CD14-positive monocyte (primary cell): ENCODE measurements around the gene PHACTR4. TPM values are rescaled to one million over a fixed set of nuclear protein-coding genes. Genes with fewer than 3 reads are reported as not detected.
A peak's percentile ranks its signal among the peaks of the same experiment; 100 is the strongest.

ENCODE experiments used
- DNase-seq, 3 donors: peaks; one replicate each; pipeline ENCODE4 v3.0.0-alpha.2; 2011 to 2022
- H2AFZ ChIP-seq: 2 replicates; pipeline ENCODE4 v1.6.0; 2012; ENCODE audit warnings: mild to moderate bottlenecking, low read depth, low read length, inconsistent platforms; ENCODE audit not compliant: insufficient read depth, poor library complexity, severe bottlenecking
- H3K27ac ChIP-seq, 2 donors: 1 replicate in 1 of 2; 2 replicates in 1 of 2; pipeline ENCODE4 v1.5.1; 2012 to 2013; ENCODE audit warnings: low read length in 2 of 2, control low read depth in 1 of 2, inconsistent platforms in 1 of 2, low read depth in 1 of 2, mild to moderate bottlenecking in 1 of 2
- H3K27me3 ChIP-seq, 2 donors: one replicate each; pipeline versions ENCODE4 v1.6.0 to v1.6.1; 2011 to 2013; ENCODE audit warnings: low read length in 2 of 2; ENCODE audit not compliant: control insufficient read depth in 2 of 2, insufficient read depth in 2 of 2
- H3K36me3 ChIP-seq, 2 donors: replicated peaks in 1 of 2; 1 replicate in 1 of 2; 2 replicates in 1 of 2; pipeline versions ENCODE4 v1.5.1 to v1.6.1; 2012 to 2013; ENCODE audit warnings: low read length in 2 of 2, control low read depth in 1 of 2, inconsistent platforms in 1 of 2, mild to moderate bottlenecking in 1 of 2; ENCODE audit not compliant: insufficient read depth in 2 of 2, control insufficient read depth in 1 of 2
- H3K4me1 ChIP-seq, 2 donors: 1 replicate in 1 of 2; 2 replicates in 1 of 2; pipeline versions ENCODE4 v1.5.1 to v1.6.1; 2012 to 2013; ENCODE audit warnings: low read length in 2 of 2, control low read depth in 1 of 2, inconsistent platforms in 1 of 2, mild to moderate bottlenecking in 1 of 2, moderate library complexity in 1 of 2; ENCODE audit not compliant: insufficient read depth in 2 of 2, control insufficient read depth in 1 of 2
- H3K4me2 ChIP-seq: replicated peaks from 2 replicates; pipeline ENCODE3; 2012; ENCODE audit warnings: low read length, moderate library complexity, mild to moderate bottlenecking; ENCODE audit not compliant: poor library complexity, severe bottlenecking; ENCODE audit errors: extremely low read depth
- H3K4me3 ChIP-seq, 3 experiments: fragments of 200-600 bp in 1 of 3; sonication (generic) in 1 of 3; replicated peaks in 1 of 3; 1 replicate in 2 of 3; 2 replicates in 1 of 3; pipeline ENCODE4 v1.5.1; 2011 to 2013; ENCODE audit warnings: low read length in 3 of 3, mild to moderate bottlenecking in 3 of 3, control low read depth in 2 of 3, low read depth in 2 of 3, inconsistent platforms in 1 of 3, moderate library complexity in 1 of 3
- H3K79me2 ChIP-seq: 2 replicates; pipeline ENCODE4 v1.6.0; 2012; ENCODE audit warnings: mild to moderate bottlenecking, control low read depth, inconsistent platforms, low read length, moderate library complexity; ENCODE audit not compliant: insufficient read depth
- H3K9ac ChIP-seq: 2 replicates; pipeline ENCODE4 v1.6.0; 2017; ENCODE audit warnings: low read length, mild to moderate bottlenecking; ENCODE audit not compliant: insufficient read depth, poor library complexity, severe bottlenecking
- H3K9me3 ChIP-seq, 2 donors: replicated peaks in 1 of 2; 1 replicate in 1 of 2; 2 replicates in 1 of 2; pipeline versions ENCODE4 v1.5.1 to v1.6.1; 2012 to 2013; ENCODE audit warnings: low read length in 2 of 2, control low read depth in 1 of 2; ENCODE audit not compliant: control insufficient read depth in 1 of 2, insufficient read depth in 1 of 2
- H4K20me1 ChIP-seq: 2 replicates; pipeline ENCODE4 v1.6.0; 2012; ENCODE audit warnings: mild to moderate bottlenecking, low read length, control low read depth, moderate library complexity; ENCODE audit not compliant: insufficient read depth
- H3K27ac Mint-ChIP-seq, 7 donors: one replicate each; pipeline ENCODE4 v1.8.0; 2020; ENCODE audit warnings: mild to moderate bottlenecking in 7 of 7, mixed read lengths in 7 of 7, moderate library complexity in 6 of 7, inconsistent platforms in 2 of 7
- H3K27me3 Mint-ChIP-seq, 3 donors: one replicate each; pipeline ENCODE4 v1.8.0; 2021 to 2022; ENCODE audit warnings: low read depth in 3 of 3, mild to moderate bottlenecking in 3 of 3, mixed read lengths in 3 of 3, moderate library complexity in 3 of 3, inconsistent platforms in 1 of 3
- H3K36me3 Mint-ChIP-seq, 2 donors: one replicate each; pipeline ENCODE4 v1.8.0; 2020; ENCODE audit warnings: mixed read lengths in 2 of 2, inconsistent platforms in 1 of 2, mild to moderate bottlenecking in 1 of 2
- H3K4me1 Mint-ChIP-seq: one replicate; pipeline ENCODE4 v1.8.0; 2020; ENCODE audit warnings: mild to moderate bottlenecking, mixed read lengths
- H3K4me3 Mint-ChIP-seq, 2 donors: one replicate each; pipeline ENCODE4 v1.8.0; 2020; ENCODE audit warnings: mild to moderate bottlenecking in 2 of 2, mixed read lengths in 2 of 2, moderate library complexity in 1 of 2
- H3K9me3 Mint-ChIP-seq, 7 donors: one replicate each; pipeline ENCODE4 v1.8.0; 2020 to 2022; ENCODE audit warnings: mixed read lengths in 7 of 7, mild to moderate bottlenecking in 6 of 7, moderate library complexity in 6 of 7, inconsistent platforms in 2 of 7
- CTCF ChIP-seq: fragments of 200-600 bp; IDR thresholded peaks from one replicate; pipeline ENCODE4 v1.8.0; 2022; ENCODE audit warnings: antibody characterized with exemption, mild to moderate bottlenecking
- WGBS: methylation state at CpG from one replicate; pipeline ENCODE4 v1.1.5; 2013; ENCODE audit warnings: missing lambda C conversion rate; ENCODE audit not compliant: insufficient coverage; 5-methylcytosine and 5-hydroxymethylcytosine counted together
- intact Hi-C, 2 donors: fragments of 100-400 bp; cut with micrococcal nuclease; formaldehyde crosslinking; loops; one replicate each; pipeline versions ENCODE4 v1.15.0 to v1.15.1; 2023
- polyA plus RNA-seq, 3 donors: library from polyadenylated mRNA; depleted of rRNA in 1 of 3; unstranded in 2 of 3; stranded (reverse) in 1 of 3; fragments of 300-500 nt in 2 of 3; fragments of >200 nt in 1 of 3; fragmentation: Illumina TruSeq in 2 of 3; gene quantifications; 1 replicate in 2 of 3; 2 replicates in 1 of 3; pipeline ENCODE4 v1.2.3, GENCODE V29; 2012 to 2021

Gene PHACTR4
- polyA plus RNA-seq, 3 donors = 2.9 to 9.7 (median 2.9) TPM

GRCh38 chr1:28328228-28328648 lies 41.3 kb upstream of the PHACTR4 start:
- Histone ChIP-seq H3K4me1 (peaks cover 33 to 35% of the 10 kb centered on the region in 2 donors), H3K4me2 (peak overlapping the region; percentile 62), H3K9me3 (no peaks in the 10 kb centered on the region), H3K36me3 (peaks cover 21 to 28% of the 10 kb centered on the region in 2 donors), H4K20me1 (no peaks in the 10 kb centered on the region), H3K4me3 (peak overlapping the region; percentile 42 to 82 (median 76)), H3K27ac (peak overlapping the region; percentile 91 to 96), H3K9ac (peak overlapping the region; percentile 85), H3K27me3 (no peaks in the 10 kb centered on the region), H3K79me2 (peaks cover 36% of the 10 kb centered on the region), H2AFZ (peak overlapping the region; percentile 83)
- no peak for TF ChIP-seq CTCF
- H3K27me3 Mint-ChIP-seq = peaks cover 0 to 6% (median 1%) of the 10 kb centered on the region in 3 donors
- intact Hi-C loops = loop anchor here (2.0 to 5.0 kb wide), 2 partner anchors 79 to 81 kb away; no protein-coding TSS in a partner anchor
- 62% methylated on average over 14 of the region's 16 CpGs for WGBS
- H3K4me3 Mint-ChIP-seq = peak overlapping the region; percentile 87 to 93
- H3K36me3 Mint-ChIP-seq = peaks cover 22 to 24% of the 10 kb centered on the region in 2 donors
- peaks cover 35% of the 10 kb centered on the region for H3K4me1 Mint-ChIP-seq
- peak overlapping the region; percentile 97 to 99 (median 98) for H3K27ac Mint-ChIP-seq
- H3K9me3 Mint-ChIP-seq = peaks cover 0 to 5% (median 0%) of the 10 kb centered on the region in 7 donors
- DNase-seq = no peak

GRCh38 chr1:28329395-28330153 lies 40.0 kb upstream of the PHACTR4 start:
- H3K79me2 ChIP-seq = peaks cover 40% of the 10 kb centered on the region
- intact Hi-C loops = loop anchor here (2.0 to 5.0 kb wide), 2 partner anchors 81 to 82 kb away; no protein-coding TSS in a partner anchor
- Mint-ChIP-seq H3K4me3 (peak overlapping the region; percentile 87 to 93), H3K36me3 (peaks cover 28 to 38% of the 10 kb centered on the region in 2 donors), H3K27ac (peak overlapping the region; percentile 97 to 99 (median 98)), H3K4me1 (peaks cover 35% of the 10 kb centered on the region), H3K9me3 (peaks cover 0 to 5% (median 0%) of the 10 kb centered on the region in 7 donors), H3K27me3 (peaks cover 0 to 6% (median 1%) of the 10 kb centered on the region in 3 donors)
- peak overlapping the region; percentile 91 to 96 for H3K27ac ChIP-seq
- peaks cover 3% of the 10 kb centered on the region for H4K20me1 ChIP-seq
- 23% methylated on average over 17 of the region's 29 CpGs for WGBS
- H3K4me1 ChIP-seq = peaks cover 33 to 35% of the 10 kb centered on the region in 2 donors
- H2AFZ ChIP-seq = peak overlapping the region; percentile 83
- H3K4me2 ChIP-seq = peak overlapping the region; percentile 62
- peak overlapping the region; percentile 85 for H3K9ac ChIP-seq
- H3K36me3 ChIP-seq = peaks cover 32 to 42% of the 10 kb centered on the region in 2 donors
- peak overlapping the region; percentile 65 to 82 (median 76) for H3K4me3 ChIP-seq
- no peaks in the 10 kb centered on the region for H3K9me3 ChIP-seq
- H3K27me3 ChIP-seq = no peaks in the 10 kb centered on the region
- TF ChIP-seq CTCF = no peak
- peak; percentile 27 to 43 (median 28) for DNase-seq
